ENCODE data around the gene MEF2A. TPM values are rescaled to one million over a fixed set of nuclear protein-coding genes. Genes with fewer than 3 reads are reported as not detected.

The MEF2A gene
- total and polyA plus RNA-seq, 10 of the 15 experiments (the other 5 are each of a cell fraction or from before 2014, with no cell fraction given) = 7.2 to 46.7 (median 35.9) TPM

DNA sequence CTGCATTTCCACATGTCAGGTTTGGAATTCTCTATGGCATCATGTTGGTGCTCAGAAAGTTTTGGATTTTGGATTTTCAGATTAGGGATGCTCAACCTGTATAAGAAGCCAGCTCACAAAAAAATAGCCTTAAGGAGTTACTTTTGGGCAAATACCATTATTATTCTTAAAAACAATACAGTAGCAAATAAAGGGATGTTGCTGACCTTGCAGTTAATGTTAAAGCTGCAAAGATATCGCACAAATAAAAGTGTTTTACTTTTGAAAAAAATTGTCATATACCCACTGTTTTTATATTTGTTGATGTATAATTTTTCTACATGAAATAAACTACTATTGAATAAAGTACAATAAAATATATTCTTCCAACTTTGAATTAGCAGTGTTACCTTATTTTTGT lies 107.3 kb downstream of the MEF2A start:
- no peaks in the 10 kb centered on the region for H3K79me2 ChIP-seq (ENCODE audit: control insufficient read depth, insufficient read depth, low read length)
- ChIA-PET CTCF (no interaction called here), RAD21 (ENCODE audit: unreplicated experiment) (no interaction called here), POLR2A (no interaction called here), SMC1A (ENCODE audit: uncharacterized antibody, unreplicated experiment) (interaction anchor here (1.1 to 1.4 kb wide), 2 partner anchors 16 to 22 kb away, joined by 3 to 4 read pairs; no protein-coding TSS in a partner anchor)
- no peaks in the 10 kb centered on the region for H3K27me3 ChIP-seq (replicated peaks in 1 of 2; ENCODE audit: control insufficient read depth in 2 of 2, insufficient read depth in 2 of 2, low read length in 1 of 2)
- ATAC-seq (no peak), DNase-seq (ENCODE audit: low read depth, low spot score) (no peak), FAIRE-seq (no peak)
- WGBS (ENCODE audit: insufficient coverage, insufficient replicate concordance, low lambda C conversion rate, missing lambda C conversion rate) = 100% methylated on average over 1 of the region's 1 CpG
- H4K20me1 ChIP-seq (ENCODE audit: control insufficient read depth, insufficient read depth) = no peaks in the 10 kb centered on the region
- no peak overlapping the region for H3K27ac ChIP-seq (ENCODE audit: control insufficient read depth, insufficient read depth)
- no peaks in the 10 kb centered on the region for H3K9me3 ChIP-seq (replicated peaks; ENCODE audit: control insufficient read depth, insufficient read depth, low read length)
- BruUV-seq (replicated peaks) = no TSS peak
- intact Hi-C loops (cut with micrococcal nuclease; ENCODE audit: unreplicated experiment) = loop anchor here (5.0 kb wide), 1 partner anchor 36 kb away; no protein-coding TSS in a partner anchor
- peaks cover 0 to 37% of the 10 kb centered on the region in 2 experiments; a peak in 3 of 4 replicates for H3K36me3 ChIP-seq (ENCODE audit: control insufficient read depth in 2 of 2, insufficient read depth in 2 of 2, low read length in 1 of 2)
- no peak overlapping the region for H2AFZ ChIP-seq (ENCODE audit: control insufficient read depth, low read depth, low read length)
- H3K4me3 ChIP-seq = no peak overlapping the region
- in situ Hi-C loops (cut with MboI) = no loop called here
- no peak overlapping the region for H3K9ac ChIP-seq (ENCODE audit: control insufficient read depth, insufficient read depth, low read length)
- no peak overlapping the region for H3K4me2 ChIP-seq (ENCODE audit: control insufficient read depth, insufficient read depth)
- peaks cover 7% of the 10 kb centered on the region for H3K4me1 ChIP-seq (ENCODE audit: control insufficient read depth, insufficient read depth, low read length)
- TF ChIP-seq ZZZ3 (IDR thresholded peaks at IDR 0.05; ENCODE audit: control insufficient read depth, insufficient read length, low read depth) = no peak
- TF ChIP-seq, protein P1, sequence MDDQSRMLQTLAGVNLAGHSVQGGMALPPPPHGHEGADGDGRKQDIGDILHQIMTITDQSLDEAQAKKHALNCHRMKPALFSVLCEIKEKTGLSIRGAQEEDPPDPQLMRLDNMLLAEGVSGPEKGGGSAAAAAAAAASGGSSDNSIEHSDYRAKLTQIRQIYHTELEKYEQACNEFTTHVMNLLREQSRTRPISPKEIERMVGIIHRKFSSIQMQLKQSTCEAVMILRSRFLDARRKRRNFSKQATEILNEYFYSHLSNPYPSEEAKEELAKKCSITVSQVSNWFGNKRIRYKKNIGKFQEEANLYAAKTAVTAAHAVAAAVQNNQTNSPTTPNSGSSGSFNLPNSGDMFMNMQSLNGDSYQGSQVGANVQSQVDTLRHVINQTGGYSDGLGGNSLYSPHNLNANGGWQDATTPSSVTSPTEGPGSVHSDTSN (IDR thresholded peaks at IDR 0.05; ENCODE audit: insufficient replicate concordance, low read depth, low read length) = no peak
- TF ChIP-seq, protein P2, sequence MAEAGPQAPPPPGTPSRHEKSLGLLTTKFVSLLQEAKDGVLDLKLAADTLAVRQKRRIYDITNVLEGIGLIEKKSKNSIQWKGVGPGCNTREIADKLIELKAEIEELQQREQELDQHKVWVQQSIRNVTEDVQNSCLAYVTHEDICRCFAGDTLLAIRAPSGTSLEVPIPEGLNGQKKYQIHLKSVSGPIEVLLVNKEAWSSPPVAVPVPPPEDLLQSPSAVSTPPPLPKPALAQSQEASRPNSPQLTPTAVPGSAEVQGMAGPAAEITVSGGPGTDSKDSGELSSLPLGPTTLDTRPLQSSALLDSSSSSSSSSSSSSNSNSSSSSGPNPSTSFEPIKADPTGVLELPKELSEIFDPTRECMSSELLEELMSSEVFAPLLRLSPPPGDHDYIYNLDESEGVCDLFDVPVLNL (IDR thresholded peaks at IDR 0.05; ENCODE audit: low read depth, low read length) = no peak
- TF ChIP-seq, protein P3, sequence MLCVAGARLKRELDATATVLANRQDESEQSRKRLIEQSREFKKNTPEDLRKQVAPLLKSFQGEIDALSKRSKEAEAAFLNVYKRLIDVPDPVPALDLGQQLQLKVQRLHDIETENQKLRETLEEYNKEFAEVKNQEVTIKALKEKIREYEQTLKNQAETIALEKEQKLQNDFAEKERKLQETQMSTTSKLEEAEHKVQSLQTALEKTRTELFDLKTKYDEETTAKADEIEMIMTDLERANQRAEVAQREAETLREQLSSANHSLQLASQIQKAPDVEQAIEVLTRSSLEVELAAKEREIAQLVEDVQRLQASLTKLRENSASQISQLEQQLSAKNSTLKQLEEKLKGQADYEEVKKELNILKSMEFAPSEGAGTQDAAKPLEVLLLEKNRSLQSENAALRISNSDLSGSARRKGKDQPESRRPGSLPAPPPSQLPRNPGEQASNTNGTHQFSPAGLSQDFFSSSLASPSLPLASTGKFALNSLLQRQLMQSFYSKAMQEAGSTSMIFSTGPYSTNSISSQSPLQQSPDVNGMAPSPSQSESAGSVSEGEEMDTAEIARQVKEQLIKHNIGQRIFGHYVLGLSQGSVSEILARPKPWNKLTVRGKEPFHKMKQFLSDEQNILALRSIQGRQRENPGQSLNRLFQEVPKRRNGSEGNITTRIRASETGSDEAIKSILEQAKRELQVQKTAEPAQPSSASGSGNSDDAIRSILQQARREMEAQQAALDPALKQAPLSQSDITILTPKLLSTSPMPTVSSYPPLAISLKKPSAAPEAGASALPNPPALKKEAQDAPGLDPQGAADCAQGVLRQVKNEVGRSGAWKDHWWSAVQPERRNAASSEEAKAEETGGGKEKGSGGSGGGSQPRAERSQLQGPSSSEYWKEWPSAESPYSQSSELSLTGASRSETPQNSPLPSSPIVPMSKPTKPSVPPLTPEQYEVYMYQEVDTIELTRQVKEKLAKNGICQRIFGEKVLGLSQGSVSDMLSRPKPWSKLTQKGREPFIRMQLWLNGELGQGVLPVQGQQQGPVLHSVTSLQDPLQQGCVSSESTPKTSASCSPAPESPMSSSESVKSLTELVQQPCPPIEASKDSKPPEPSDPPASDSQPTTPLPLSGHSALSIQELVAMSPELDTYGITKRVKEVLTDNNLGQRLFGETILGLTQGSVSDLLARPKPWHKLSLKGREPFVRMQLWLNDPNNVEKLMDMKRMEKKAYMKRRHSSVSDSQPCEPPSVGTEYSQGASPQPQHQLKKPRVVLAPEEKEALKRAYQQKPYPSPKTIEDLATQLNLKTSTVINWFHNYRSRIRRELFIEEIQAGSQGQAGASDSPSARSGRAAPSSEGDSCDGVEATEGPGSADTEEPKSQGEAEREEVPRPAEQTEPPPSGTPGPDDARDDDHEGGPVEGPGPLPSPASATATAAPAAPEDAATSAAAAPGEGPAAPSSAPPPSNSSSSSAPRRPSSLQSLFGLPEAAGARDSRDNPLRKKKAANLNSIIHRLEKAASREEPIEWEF (IDR thresholded peaks at IDR 0.05; ENCODE audit: insufficient replicate concordance, low read depth, low read length) = no peak
- TF ChIP-seq SREBF1 (IDR thresholded peaks at IDR 0.05; ENCODE audit: low read length) = no peak
- TF ChIP-seq, protein P4, sequence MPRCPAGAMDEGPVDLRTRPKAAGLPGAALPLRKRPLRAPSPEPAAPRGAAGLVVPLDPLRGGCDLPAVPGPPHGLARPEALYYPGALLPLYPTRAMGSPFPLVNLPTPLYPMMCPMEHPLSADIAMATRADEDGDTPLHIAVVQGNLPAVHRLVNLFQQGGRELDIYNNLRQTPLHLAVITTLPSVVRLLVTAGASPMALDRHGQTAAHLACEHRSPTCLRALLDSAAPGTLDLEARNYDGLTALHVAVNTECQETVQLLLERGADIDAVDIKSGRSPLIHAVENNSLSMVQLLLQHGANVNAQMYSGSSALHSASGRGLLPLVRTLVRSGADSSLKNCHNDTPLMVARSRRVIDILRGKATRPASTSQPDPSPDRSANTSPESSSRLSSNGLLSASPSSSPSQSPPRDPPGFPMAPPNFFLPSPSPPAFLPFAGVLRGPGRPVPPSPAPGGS (IDR thresholded peaks at IDR 0.05; ENCODE audit: borderline replicate concordance, insufficient read depth, low read depth, low read length, poor library complexity, severe bottlenecking) = no peak
- TF ChIP-seq TARDBP (IDR thresholded peaks at IDR 0.05; ENCODE audit: borderline replicate concordance) = no peak
- TF ChIP-seq MTA2 (IDR thresholded peaks at IDR 0.05; ENCODE audit: low read depth) = no peak
- no peak for TF ChIP-seq EGR1 (IDR thresholded peaks at IDR 0.05; ENCODE audit: borderline replicate concordance in 1 of 2, low read depth in 2 of 2, low read length in 2 of 2)
- no peak for TF ChIP-seq CREB1 (IDR thresholded peaks at IDR 0.05; ENCODE audit: low read depth)
- no peak for TF ChIP-seq ZSCAN29 (IDR thresholded peaks at IDR 0.05)
- TF ChIP-seq YBX1 (IDR thresholded peaks at IDR 0.05) = no peak
- TF ChIP-seq, protein P5, sequence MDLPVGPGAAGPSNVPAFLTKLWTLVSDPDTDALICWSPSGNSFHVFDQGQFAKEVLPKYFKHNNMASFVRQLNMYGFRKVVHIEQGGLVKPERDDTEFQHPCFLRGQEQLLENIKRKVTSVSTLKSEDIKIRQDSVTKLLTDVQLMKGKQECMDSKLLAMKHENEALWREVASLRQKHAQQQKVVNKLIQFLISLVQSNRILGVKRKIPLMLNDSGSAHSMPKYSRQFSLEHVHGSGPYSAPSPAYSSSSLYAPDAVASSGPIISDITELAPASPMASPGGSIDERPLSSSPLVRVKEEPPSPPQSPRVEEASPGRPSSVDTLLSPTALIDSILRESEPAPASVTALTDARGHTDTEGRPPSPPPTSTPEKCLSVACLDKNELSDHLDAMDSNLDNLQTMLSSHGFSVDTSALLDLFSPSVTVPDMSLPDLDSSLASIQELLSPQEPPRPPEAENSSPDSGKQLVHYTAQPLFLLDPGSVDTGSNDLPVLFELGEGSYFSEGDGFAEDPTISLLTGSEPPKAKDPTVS (IDR thresholded peaks at IDR 0.05; ENCODE audit: low read depth, low read length) = no peak
- no peak for TF ChIP-seq PAX5 (IDR thresholded peaks at IDR 0.05; ENCODE audit: borderline replicate concordance, low read depth, low read length)
